Caco-2 (cell line): ENCODE data around the gene PACSIN2. TPM values are rescaled to one million over a fixed set of nuclear protein-coding genes. Genes with fewer than 3 reads are reported as not detected.

Source experiments
- BruUV-seq: library from RNA; stranded (reverse); fragments of 400-500 nt; replicated peaks from 2 replicates; lab custom pipeline; 2021; lab: Mats Ljungman, UMichigan
- CTCF ChIA-PET: fragments of 300-600 bp; sonication (Branson Sonifier 250); formaldehyde crosslinking; loops from one replicate; lab custom pipeline; 2022; ENCODE audit warnings: antibody characterized with exemption; lab: Charles Lee
- POLR2A ChIA-PET: fragments of 300-600 bp; sonication (Branson Sonifier 250); formaldehyde crosslinking; loops from one replicate; lab custom pipeline; 2022; ENCODE audit warnings: antibody characterized with exemption; lab: Charles Lee
- DNase-seq, 2 experiments: peaks; one replicate each; pipeline versions ENCODE4 v3.0.0 to v3.0.0-alpha.2; 2020 to 2022
- H3K27me3 ChIP-seq: replicated peaks from 2 replicates; pipeline ENCODE4 v1.6.0; 2011; ENCODE audit warnings: low read length; ENCODE audit not compliant: control insufficient read depth, insufficient read depth
- H3K36me3 ChIP-seq: 2 replicates; pipeline ENCODE4 v1.5.1; 2011; ENCODE audit warnings: low read length; ENCODE audit not compliant: control insufficient read depth, insufficient read depth
- H3K4me1 ChIP-seq: fragments of 250-450 bp; sonication (Bioruptor Pico); 2 replicates; pipeline ENCODE4 v1.5.1; 2020; ENCODE audit warnings: mild to moderate bottlenecking
- H3K4me3 ChIP-seq: 2 replicates; pipeline ENCODE4 v1.5.1; 2011; ENCODE audit warnings: low read depth, mild to moderate bottlenecking, control low read depth, low read length
- H3K9me3 ChIP-seq: fragments of 250-450 bp; sonication (Bioruptor Pico); 2 replicates; pipeline ENCODE4 v1.5.1; 2020; ENCODE audit warnings: mild to moderate bottlenecking, moderate library complexity
- H3K27ac Mint-ChIP-seq: one replicate; pipeline ENCODE4 v1.8.0; 2022; ENCODE audit warnings: mixed read lengths; ENCODE audit not compliant: unreplicated experiment
- H3K27me3 Mint-ChIP-seq: one replicate; pipeline ENCODE4 v1.8.0; 2022; ENCODE audit warnings: mixed read lengths; ENCODE audit not compliant: insufficient read depth, unreplicated experiment
- H3K36me3 Mint-ChIP-seq: one replicate; pipeline ENCODE4 v1.8.0; 2022; ENCODE audit warnings: mild to moderate bottlenecking, mixed read lengths; ENCODE audit not compliant: insufficient read depth, unreplicated experiment
- H3K4me1 Mint-ChIP-seq: one replicate; pipeline ENCODE4 v1.8.0; 2022; ENCODE audit warnings: low read depth, mixed read lengths; ENCODE audit not compliant: unreplicated experiment
- H3K4me3 Mint-ChIP-seq: one replicate; pipeline ENCODE4 v1.8.0; 2022; ENCODE audit warnings: mild to moderate bottlenecking, moderate library complexity, mixed read lengths; ENCODE audit not compliant: unreplicated experiment
- H3K9me3 Mint-ChIP-seq: one replicate; pipeline ENCODE4 v1.8.0; 2022; ENCODE audit warnings: mixed read lengths; ENCODE audit not compliant: unreplicated experiment
- CTCF ChIP-seq, 2 experiments: fragments of 200-600 bp in 1 of 2; IDR thresholded peaks; 1 replicate in 1 of 2; 2 replicates in 1 of 2; pipeline versions ENCODE4 v1.5.1 to v1.8.0; 2011 to 2022; ENCODE audit warnings: antibody characterized with exemption in 1 of 2, control low read depth in 1 of 2, inconsistent platforms in 1 of 2, low read depth in 1 of 2, low read length in 1 of 2, mild to moderate bottlenecking in 1 of 2, moderate library complexity in 1 of 2; ENCODE audit not compliant: insufficient read depth in 1 of 2, severe bottlenecking in 1 of 2, unreplicated experiment in 1 of 2
- intact Hi-C: fragments of 100-400 bp; cut with micrococcal nuclease; formaldehyde crosslinking; loops from one replicate; pipeline ENCODE4 v1.10.0; 2022; ENCODE audit not compliant: unreplicated experiment
- total RNA-seq: library from RNA; stranded (reverse); gene quantifications from 2 replicates; pipeline ENCODE4 v1.2.3, GENCODE V29; 2022

PACSIN2 gene
- total RNA-seq, 1 experiment from 2014 or later, result 122 TPM

- BruUV-seq, result no TSS peak
- ChIA-PET CTCF (no interaction called here), POLR2A (no interaction called here)
- TF ChIP-seq CTCF (IDR thresholded peaks at IDR 0.05; ENCODE audit: insufficient read depth in 1 of 2, low read depth in 1 of 2, low read length in 1 of 2, severe bottlenecking in 1 of 2, unreplicated experiment in 1 of 2), result no peak
- Histone ChIP-seq H3K4me3 (no peak overlapping the region), H3K4me1 (no peaks in the 10 kb centered on the region), H3K27me3 (no peaks in the 10 kb centered on the region), H3K36me3 (no peaks in the 10 kb centered on the region; the same call in 1 of the 2 replicates), H3K9me3 (no peaks in the 10 kb centered on the region)
- peaks cover 55% of the 10 kb centered on the region for H3K36me3 Mint-ChIP-seq
- intact Hi-C loops, result no loop called here
- no peak overlapping the region for H3K27ac Mint-ChIP-seq
- H3K9me3 Mint-ChIP-seq, result no peaks in the 10 kb centered on the region
- no peak for DNase-seq
- no peaks in the 10 kb centered on the region for H3K27me3 Mint-ChIP-seq
- H3K4me1 Mint-ChIP-seq, result peaks cover 13% of the 10 kb centered on the region
- H3K4me3 Mint-ChIP-seq, result no peak overlapping the region
These were observed 119.9 kb downstream of the PACSIN2 start for GRCh38 chr22:42895087-42895486.

GRCh38 chr22:42893371-42894150 is 121.4 kb downstream of the PACSIN2 start:
- H3K4me3 ChIP-seq, result no peak overlapping the region
- CTCF ChIA-PET, result no interaction called here
- peaks cover 52% of the 10 kb centered on the region for H3K36me3 Mint-ChIP-seq

More at GRCh38 chr22:42893371-42894150, 121.4 kb downstream of the PACSIN2 start:
- Histone ChIP-seq H3K4me1 (0 out of 2 replicates have a peak, but pooled peaks cover 1% of the 10 kb centered on the region), H3K36me3 (peaks cover under 1% of the 10 kb centered on the region; the same call in 1 of the 2 replicates), H3K27me3 (no peaks in the 10 kb centered on the region), H3K9me3 (no peaks in the 10 kb centered on the region)
- no TSS peak for BruUV-seq
- Mint-ChIP-seq H3K27me3 (no peaks in the 10 kb centered on the region), H3K4me1 (peaks cover 18% of the 10 kb centered on the region), H3K4me3 (no peak overlapping the region), H3K27ac (no peak overlapping the region), H3K9me3 (no peaks in the 10 kb centered on the region)
- intact Hi-C loops, result no loop called here
- no peak for DNase-seq
- TF ChIP-seq CTCF (IDR thresholded peaks at IDR 0.05; ENCODE audit: insufficient read depth in 1 of 2, low read depth in 1 of 2, low read length in 1 of 2, severe bottlenecking in 1 of 2, unreplicated experiment in 1 of 2), result no peak
- POLR2A ChIA-PET, result no interaction called here
